Fibroblast of lung (primary cell): Measurements from ENCODE around the gene LSM6.

Experiments
- CTCF ChIP-seq, 2 donors: IDR thresholded peaks in 1 of 2; conservative IDR thresholded peaks in 1 of 2; 1 replicate in 1 of 2; 2 replicates in 1 of 2; pipeline ENCODE4 v1.5.1; 2011 to 2012; ENCODE audit warnings: low read length in 2 of 2, control low read depth in 1 of 2, inconsistent platforms in 1 of 2, low read depth in 1 of 2, mild to moderate bottlenecking in 1 of 2
- EZH2 ChIP-seq: IDR thresholded peaks from 2 replicates; pipeline ENCODE4 v1.5.1; 2012; ENCODE audit warnings: low read length, control low read depth, mild to moderate bottlenecking; ENCODE audit errors: missing control alignments

- TF ChIP-seq CTCF (conservative IDR thresholded peaks at IDR 0.05 in 1 of 2, IDR thresholded peaks at IDR 0.05 in 1 of 2; ENCODE audit: low read depth in 1 of 2, low read length in 2 of 2) (no peak), EZH2 (no peak)
Observed at GRCh38 chr4:146148021-146148420, 27.5 kb upstream of the LSM6 start.
